Effector memory CD4-positive, alpha-beta T cell (primary cell): ENCODE results near the gene COIL.

ENCODE experiments used
- DNase-seq, 3 donors: peaks; one replicate each; pipeline ENCODE4 v3.0.0-alpha.2; 2020
- H3K27ac ChIP-seq: 2 replicates; pipeline ENCODE4 v1.7.0; 2013; ENCODE audit warnings: mild to moderate bottlenecking, low read length, moderate library complexity; ENCODE audit not compliant: insufficient read depth, poor library complexity, severe bottlenecking
- H3K27me3 ChIP-seq: replicated peaks from 2 replicates; pipeline ENCODE4 v1.7.0; 2013; ENCODE audit warnings: mild to moderate bottlenecking, low read length; ENCODE audit not compliant: insufficient read depth, control insufficient read depth, poor library complexity, severe bottlenecking
- H3K36me3 ChIP-seq: 2 replicates; pipeline ENCODE4 v1.7.0; 2013; ENCODE audit warnings: mild to moderate bottlenecking, low read length, moderate library complexity; ENCODE audit not compliant: control insufficient read depth, insufficient read depth
- H3K4me1 ChIP-seq: 2 replicates; pipeline ENCODE4 v1.7.0; 2013; ENCODE audit warnings: low read length, mild to moderate bottlenecking; ENCODE audit not compliant: control insufficient read depth, insufficient read depth, poor library complexity, severe bottlenecking
- H3K4me3 ChIP-seq: 2 replicates; pipeline ENCODE4 v1.7.0; 2013; ENCODE audit warnings: low read length, low read depth, mild to moderate bottlenecking; ENCODE audit not compliant: insufficient read depth, poor library complexity, severe bottlenecking
- H3K9me3 ChIP-seq: 2 replicates; pipeline ENCODE4 v1.7.0; 2013; ENCODE audit warnings: mild to moderate bottlenecking, low read length, moderate library complexity; ENCODE audit not compliant: control insufficient read depth

The COIL gene

DNA sequence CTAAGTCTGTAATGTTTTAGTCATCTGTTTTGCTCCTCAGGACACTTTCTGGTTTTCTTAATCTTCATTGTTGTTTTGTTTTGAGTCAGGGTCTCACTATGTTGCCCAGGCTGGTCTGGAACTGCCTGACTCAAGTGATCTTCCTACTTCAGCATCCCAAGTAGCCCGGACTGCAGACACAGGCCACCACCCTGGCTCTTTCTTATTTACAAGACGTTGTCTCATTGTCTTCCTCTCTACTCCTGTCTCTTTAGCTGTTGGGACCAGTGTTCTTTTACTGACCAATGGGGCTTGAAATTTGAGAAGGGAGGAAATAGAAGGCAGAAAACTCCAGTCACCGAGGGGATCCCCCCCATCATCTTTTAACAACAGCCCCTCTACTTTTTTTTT, 18.2 kb upstream of the COIL start:
- Histone ChIP-seq H3K27ac (no peak overlapping the region), H3K9me3 (no peaks in the 10 kb centered on the region), H3K27me3 (no peaks in the 10 kb centered on the region), H3K4me1 (no peaks in the 10 kb centered on the region), H3K36me3 (no peaks in the 10 kb centered on the region), H3K4me3 (no peak overlapping the region)
- DNase-seq, result no peak

GRCh38 chr17:56978441-56979090, 17.7 kb upstream of the COIL start:
- Histone ChIP-seq H3K36me3 (no peaks in the 10 kb centered on the region), H3K9me3 (no peaks in the 10 kb centered on the region), H3K27ac (no peak overlapping the region), H3K27me3 (no peaks in the 10 kb centered on the region), H3K4me3 (peak overlapping the region; percentile 65), H3K4me1 (no peaks in the 10 kb centered on the region)
- DNase-seq, result no peak

DNA sequence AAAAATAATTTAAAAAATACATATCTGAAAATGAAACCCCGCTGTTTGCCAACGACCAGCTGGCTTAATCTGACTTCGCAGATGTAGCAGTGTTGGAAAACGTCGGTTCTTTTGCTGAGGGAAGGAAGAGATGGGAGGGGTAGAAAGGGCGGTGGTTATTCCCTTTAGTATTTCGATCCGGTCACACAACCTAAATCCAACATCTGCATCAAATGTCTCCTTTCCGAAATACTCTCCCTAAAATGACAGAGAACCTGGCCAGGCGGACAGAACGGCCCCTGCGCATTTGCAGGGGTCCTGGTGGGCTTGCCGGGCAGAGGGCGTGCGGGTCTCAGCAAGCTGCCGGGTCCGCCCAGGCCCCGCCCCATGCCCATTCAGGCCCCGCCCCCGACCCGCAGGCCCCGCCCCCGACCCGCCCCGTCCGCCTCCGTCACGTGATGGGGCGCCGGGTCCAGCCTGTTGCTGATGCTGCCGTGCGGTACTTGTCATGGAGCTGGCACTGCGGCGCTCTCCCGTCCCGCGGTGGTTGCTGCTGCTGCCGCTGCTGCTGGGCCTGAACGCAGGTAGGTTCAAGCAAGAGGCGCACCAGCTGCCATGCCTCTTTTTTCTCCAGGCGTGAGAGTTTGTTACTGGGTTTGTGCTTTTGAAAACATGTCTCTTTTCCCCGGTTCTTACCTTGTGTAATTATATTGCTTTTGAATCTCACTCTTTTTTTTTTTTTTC, 17.0 kb upstream of the COIL start, which contains the start of gene SCPEP1:
Gene SCPEP1 (plus strand): TSS at position 459 of the 723 bp plus-strand sequence. CDS start 29 bp downstream, at position 488.
- H3K9me3 ChIP-seq, result no peaks in the 10 kb centered on the region
- H3K36me3 ChIP-seq, result no peaks in the 10 kb centered on the region
- H3K4me1 ChIP-seq, result no peaks in the 10 kb centered on the region
- no peak within 1 kb of the TSS for H3K27ac ChIP-seq
- H3K4me3 ChIP-seq, result peak within 1 kb of the TSS; percentile 65
- DNase-seq, result peak; percentile 78 to 81 (median 80)
- no peaks in the 10 kb centered on the region for H3K27me3 ChIP-seq

GRCh38 chr17:56976941-56977608, 16.2 kb upstream of the COIL start:
- peak overlapping the region; percentile 65 for H3K4me3 ChIP-seq
- no peaks in the 10 kb centered on the region for H3K27me3 ChIP-seq
- H3K27ac ChIP-seq, result no peak overlapping the region
- no peaks in the 10 kb centered on the region for H3K4me1 ChIP-seq
- no peak for DNase-seq
- H3K36me3 ChIP-seq, result no peaks in the 10 kb centered on the region
- H3K9me3 ChIP-seq, result no peaks in the 10 kb centered on the region

DNA sequence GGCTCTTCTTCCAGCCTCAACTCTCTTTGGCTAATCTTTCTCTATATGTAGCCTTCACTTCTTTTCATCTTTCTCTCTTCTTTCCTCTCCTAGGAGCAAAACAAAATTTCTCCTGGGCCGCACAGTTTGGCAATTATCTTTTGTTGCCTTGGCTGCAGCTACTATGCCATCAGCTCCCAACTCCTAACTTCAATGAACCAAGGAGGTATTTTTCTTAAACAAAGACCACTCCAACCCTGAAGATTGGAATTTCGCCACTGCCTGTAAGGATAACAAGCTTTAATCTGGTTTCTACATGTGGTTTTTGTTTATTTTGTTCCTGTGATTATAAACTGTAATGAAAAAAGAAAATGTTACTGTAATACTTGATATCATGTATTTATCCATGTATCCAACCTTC, 14.8 kb upstream of the COIL start:
- H3K4me3 ChIP-seq, result no peak overlapping the region
- no peaks in the 10 kb centered on the region for H3K9me3 ChIP-seq
- H3K36me3 ChIP-seq, result no peaks in the 10 kb centered on the region
- DNase-seq, result no peak
- H3K4me1 ChIP-seq, result no peaks in the 10 kb centered on the region
- H3K27ac ChIP-seq, result no peak overlapping the region
- H3K27me3 ChIP-seq, result no peaks in the 10 kb centered on the region

DNA sequence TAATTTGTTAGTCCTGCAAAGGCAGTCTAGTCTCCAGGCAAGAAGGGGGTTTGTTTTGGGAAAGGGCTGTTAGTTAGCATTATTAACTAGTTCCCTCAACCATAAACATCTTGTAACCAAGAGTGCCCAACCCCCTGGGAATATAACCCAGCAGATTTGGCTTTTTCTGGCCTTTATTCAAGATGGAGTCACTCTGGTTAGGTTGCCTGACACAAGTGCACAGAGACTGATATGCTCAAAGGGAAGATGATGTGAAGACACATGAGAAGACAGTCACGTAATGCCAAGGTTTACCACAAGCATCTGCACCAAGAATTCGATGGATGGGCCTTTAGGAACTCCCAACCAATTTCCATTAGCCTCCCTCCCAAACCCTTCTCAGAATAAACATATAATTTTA, 13.2 kb upstream of the COIL start:
- Histone ChIP-seq H3K27ac (no peak overlapping the region), H3K4me1 (no peaks in the 10 kb centered on the region), H3K9me3 (no peaks in the 10 kb centered on the region), H3K27me3 (no peaks in the 10 kb centered on the region), H3K4me3 (no peak overlapping the region), H3K36me3 (no peaks in the 10 kb centered on the region)
- DNase-seq, result no peak

GRCh38 chr17:56973520-56973919, 12.7 kb upstream of the COIL start:
- Histone ChIP-seq H3K9me3 (no peaks in the 10 kb centered on the region), H3K4me3 (no peak overlapping the region), H3K27ac (no peak overlapping the region), H3K36me3 (no peaks in the 10 kb centered on the region), H3K27me3 (no peaks in the 10 kb centered on the region), H3K4me1 (no peaks in the 10 kb centered on the region)
- no peak for DNase-seq

GRCh38 chr17:56972111-56972730, 11.4 kb upstream of the COIL start:
- H3K36me3 ChIP-seq, result no peaks in the 10 kb centered on the region
- H3K4me1 ChIP-seq, result no peaks in the 10 kb centered on the region
- H3K4me3 ChIP-seq, result no peak overlapping the region
- no peak for DNase-seq
- no peaks in the 10 kb centered on the region for H3K27me3 ChIP-seq
- H3K9me3 ChIP-seq, result no peaks in the 10 kb centered on the region
- no peak overlapping the region for H3K27ac ChIP-seq

DNA sequence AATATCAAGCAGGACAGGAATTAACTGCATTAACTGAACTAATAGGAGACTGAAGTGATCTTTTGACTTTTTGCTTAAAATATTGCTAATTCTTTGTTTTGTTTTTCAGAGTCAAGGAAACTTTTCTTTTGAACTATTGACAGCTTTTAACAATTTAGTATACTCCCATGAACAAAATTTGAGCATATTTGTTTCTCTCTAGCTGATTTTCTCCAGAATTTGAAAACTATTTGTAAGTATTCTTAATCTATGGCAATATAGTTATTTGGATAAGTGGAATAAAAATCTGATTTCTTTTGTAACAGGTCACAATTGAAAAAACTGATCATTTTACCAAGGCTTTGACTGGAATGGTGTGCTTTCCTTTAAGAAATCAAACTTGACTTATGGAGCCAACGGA, 10.1 kb upstream of the COIL start:
- Histone ChIP-seq H3K4me3 (no peak overlapping the region), H3K9me3 (no peaks in the 10 kb centered on the region), H3K27ac (no peak overlapping the region), H3K36me3 (no peaks in the 10 kb centered on the region), H3K4me1 (no peaks in the 10 kb centered on the region), H3K27me3 (no peaks in the 10 kb centered on the region)
- no peak for DNase-seq

DNA sequence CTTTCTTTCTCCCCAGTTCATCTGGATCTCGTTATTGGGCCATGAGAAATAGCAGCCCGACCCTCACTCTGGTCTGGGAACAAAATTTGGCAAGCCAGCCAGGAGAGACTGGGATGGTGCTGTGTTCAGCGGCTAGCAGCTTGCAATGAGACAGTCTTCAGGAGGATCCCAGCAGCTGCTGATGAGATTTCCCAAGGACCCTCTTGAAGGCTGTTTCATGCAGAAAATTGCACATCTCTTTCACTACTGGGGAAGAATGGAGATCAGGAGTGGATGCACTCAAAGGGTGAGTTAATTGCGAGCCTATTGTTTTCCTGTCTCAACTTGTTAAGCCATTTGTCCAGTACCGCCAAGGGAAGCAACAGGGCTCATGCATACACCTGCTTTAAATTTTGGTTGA, 5.5 kb upstream of the COIL start:
- Histone ChIP-seq H3K4me3 (no peak overlapping the region), H3K4me1 (no peaks in the 10 kb centered on the region), H3K27ac (no peak overlapping the region), H3K27me3 (no peaks in the 10 kb centered on the region), H3K9me3 (no peaks in the 10 kb centered on the region), H3K36me3 (no peaks in the 10 kb centered on the region)
- no peak for DNase-seq
